Uterus (tissue), 4 donors: ENCODE measurements around the gene PRRC1. TPM values are rescaled to one million over a fixed set of nuclear protein-coding genes. Genes with fewer than 3 reads are reported as not detected.

Experiments used
- DNase-seq, 2 donors: peaks; one replicate each; pipeline ENCODE4 v3.0.0-alpha.2; 2019 to 2020
- H3K27ac ChIP-seq, 2 donors: fragments of 200-600 bp; sonication (generic); 1 replicate in 1 of 2; 2 replicates in 1 of 2; pipeline ENCODE4 v1.5.1; 2016 to 2018
- H3K27me3 ChIP-seq, 2 donors: fragments of 200-600 bp; sonication (generic); one replicate each; pipeline ENCODE4 v1.5.1; 2018 to 2019; ENCODE audit warnings: control low read depth in 1 of 2
- H3K36me3 ChIP-seq, 2 donors: fragments of 200-600 bp; sonication (generic); one replicate each; pipeline ENCODE4 v1.5.1; 2019; ENCODE audit warnings: control low read depth in 1 of 2
- H3K4me1 ChIP-seq, 2 donors: fragments of 200-600 bp; sonication (generic); one replicate each; pipeline ENCODE4 v1.5.1; 2018 to 2019; ENCODE audit warnings: control low read depth in 1 of 2
- H3K4me3 ChIP-seq, 2 donors: fragments of 200-600 bp; sonication (generic); 1 replicate in 1 of 2; 2 replicates in 1 of 2; pipeline ENCODE4 v1.5.1; 2018 to 2019; ENCODE audit warnings: mild to moderate bottlenecking in 1 of 2
- H3K9me3 ChIP-seq, 2 donors: fragments of 200-600 bp; sonication (generic); one replicate each; pipeline ENCODE4 v1.5.1; 2019; ENCODE audit warnings: control low read depth in 1 of 2
- CTCF ChIP-seq, 4 experiments: fragments of 200-600 bp in 2 of 4; fragments of 450-650 bp in 2 of 4; sonication (generic) in 2 of 4; IDR thresholded peaks; one replicate each; pipeline ENCODE4 v1.5.1; 2016 to 2019; ENCODE audit warnings: antibody characterized with exemption in 4 of 4, mild to moderate bottlenecking in 2 of 4, moderate library complexity in 1 of 4
- POLR2A ChIP-seq, 2 donors: fragments of 450-650 bp; IDR thresholded peaks; one replicate each; pipeline ENCODE4 v1.6.1; 2016; ENCODE audit warnings: antibody characterized with exemption in 2 of 2, mild to moderate bottlenecking in 1 of 2, moderate library complexity in 1 of 2
- intact Hi-C: fragments of 100-400 bp; cut with DNase I; formaldehyde crosslinking; loops from one replicate; pipeline ENCODE4 v1.15.1; 2023; ENCODE audit warnings: low total_unique reads
- total RNA-seq, 4 donors: library from RNA; depleted of rRNA in 3 of 4; stranded (reverse); fragments of >200 nt in 3 of 4; gene quantifications; one replicate each; pipeline versions ENCODE4 v1.1.0 to v1.2.4, GENCODE V29; 2014 to 2023
- donor health status: DM: yes; HTN: yes; CAD: no.

Gene PRRC1
- total RNA-seq, 4 donors from 2014 or later, result 32.9 to 109 (median 77.3) TPM

GRCh38 chr5:127581450-127581849 lies 64.0 kb downstream of the PRRC1 start:
- no peaks in the 10 kb centered on the region for H3K9me3 ChIP-seq
- H3K27ac ChIP-seq, result no peak overlapping the region
- TF ChIP-seq POLR2A (IDR thresholded peaks at IDR 0.05) (no peak), CTCF (IDR thresholded peaks at IDR 0.05) (no peak)
- intact Hi-C loops, result no loop called here
- no peak overlapping the region for H3K4me3 ChIP-seq
- H3K27me3 ChIP-seq, result no peaks in the 10 kb centered on the region
- no peaks in the 10 kb centered on the region for H3K4me1 ChIP-seq
- no peaks in the 10 kb centered on the region for H3K36me3 ChIP-seq
- DNase-seq, result no peak

- Histone ChIP-seq H3K9me3 (no peaks in the 10 kb centered on the region), H3K4me1 (no peaks in the 10 kb centered on the region), H3K27me3 (no peaks in the 10 kb centered on the region), H3K36me3 (no peaks in the 10 kb centered on the region), H3K27ac (no peak overlapping the region), H3K4me3 (no peak overlapping the region)
- intact Hi-C loops, result no loop called here
- no peak for DNase-seq
- no peak for TF ChIP-seq CTCF (IDR thresholded peaks at IDR 0.05)
- TF ChIP-seq POLR2A (IDR thresholded peaks at IDR 0.05), result no peak
Observed at GRCh38 chr5:127582773-127583370, 65.4 kb downstream of the PRRC1 start.

DNA sequence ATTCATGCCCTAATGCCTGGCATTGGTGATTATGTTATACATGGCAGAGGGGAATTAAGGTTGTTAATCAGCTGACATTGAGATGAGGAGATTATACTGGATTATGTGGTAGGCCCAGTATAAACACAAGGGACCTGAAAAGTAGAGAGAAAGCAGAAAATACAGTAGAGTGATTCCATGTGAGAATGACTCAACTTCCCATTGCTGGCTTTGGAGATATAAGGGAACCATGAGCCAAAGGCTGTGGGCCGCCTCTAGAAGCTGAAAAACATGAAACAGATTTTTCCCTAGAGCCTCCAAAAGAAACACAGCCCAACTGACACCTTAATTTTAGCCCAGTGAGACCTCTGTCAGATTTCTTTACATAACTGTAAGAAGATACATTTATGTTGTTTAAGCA lies 66.4 kb downstream of the PRRC1 start:
- no peak for DNase-seq
- Histone ChIP-seq H3K4me3 (no peak overlapping the region), H3K9me3 (no peaks in the 10 kb centered on the region), H3K4me1 (no peaks in the 10 kb centered on the region), H3K27me3 (no peaks in the 10 kb centered on the region), H3K36me3 (no peaks in the 10 kb centered on the region), H3K27ac (no peak overlapping the region)
- TF ChIP-seq POLR2A (IDR thresholded peaks at IDR 0.05) (no peak), CTCF (IDR thresholded peaks at IDR 0.05) (no peak)
- intact Hi-C loops, result no loop called here

DNA sequence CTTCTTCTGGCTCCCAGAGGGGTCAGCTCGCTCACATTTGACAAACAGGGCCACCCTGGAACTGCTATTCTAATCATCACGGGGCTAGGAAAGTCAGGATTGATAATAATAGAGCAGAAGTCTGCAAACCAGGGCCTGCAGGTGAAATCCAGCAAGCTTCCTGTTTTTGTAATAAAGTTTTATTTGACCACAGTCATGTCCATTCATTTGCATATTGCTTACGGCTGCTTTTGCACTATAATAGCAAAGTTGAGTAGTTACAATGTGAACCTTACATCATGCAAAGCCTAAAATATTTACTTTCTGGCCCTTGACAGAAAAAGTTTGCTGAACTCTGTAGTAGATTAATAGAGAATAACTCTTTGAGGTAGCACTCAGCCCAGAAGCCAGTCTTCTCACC lies 68.2 kb downstream of the PRRC1 start:
- no peaks in the 10 kb centered on the region for H3K36me3 ChIP-seq
- intact Hi-C loops, result no loop called here
- no peaks in the 10 kb centered on the region for H3K4me1 ChIP-seq
- H3K27me3 ChIP-seq, result no peaks in the 10 kb centered on the region
- no peak for DNase-seq
- no peak overlapping the region for H3K4me3 ChIP-seq
- no peaks in the 10 kb centered on the region for H3K9me3 ChIP-seq
- no peak overlapping the region for H3K27ac ChIP-seq
- no peak for TF ChIP-seq CTCF (IDR thresholded peaks at IDR 0.05)

- intact Hi-C loops, result no loop called here
Observed at GRCh38 chr5:127586066-127586770, 68.8 kb downstream of the PRRC1 start.

More at GRCh38 chr5:127586066-127586770, 68.8 kb downstream of the PRRC1 start:
- Histone ChIP-seq H3K36me3 (no peaks in the 10 kb centered on the region), H3K4me1 (no peaks in the 10 kb centered on the region), H3K27me3 (no peaks in the 10 kb centered on the region), H3K9me3 (no peaks in the 10 kb centered on the region), H3K4me3 (no peak overlapping the region), H3K27ac (no peak overlapping the region)
- no peak for DNase-seq
- no peak for TF ChIP-seq CTCF (IDR thresholded peaks at IDR 0.05)
- no peak for TF ChIP-seq POLR2A (IDR thresholded peaks at IDR 0.05)
